Measurements from ENCODE around the gene GMDS.

The GMDS gene

DNA sequence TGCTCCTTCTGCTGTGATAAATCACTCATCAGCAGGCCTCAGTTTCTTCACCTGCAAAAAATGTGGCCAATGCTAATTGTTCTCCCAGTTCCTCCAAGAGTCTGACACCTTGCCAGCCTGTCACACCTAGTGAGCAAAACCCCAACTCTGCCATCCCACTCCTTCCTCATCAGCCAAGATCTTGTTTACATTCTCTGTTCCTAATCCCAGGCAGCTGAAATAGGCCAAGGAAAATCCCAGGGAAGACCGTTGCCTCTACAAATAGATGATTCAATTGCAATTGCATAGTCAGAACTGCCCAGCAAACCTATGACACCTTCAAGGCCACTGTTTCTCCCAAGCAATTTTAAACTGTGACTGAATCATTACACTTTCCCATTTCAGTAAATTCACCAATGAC, 78.7 kb downstream of the GMDS start:
- H3K4me1 ChIP-seq (ENCODE audit: insufficient read depth, low read length) = peaks cover 20% of the 10 kb centered on the region
- no peak overlapping the region for H3K27ac ChIP-seq (ENCODE audit: low read length)
- H3K36me3 ChIP-seq (ENCODE audit: insufficient read depth, low read depth, low read length) = no peaks in the 10 kb centered on the region
- H3K9ac ChIP-seq (ENCODE audit: low read depth, low read length) = no peak overlapping the region
- no peaks in the 10 kb centered on the region for H3K27me3 ChIP-seq (ENCODE audit: insufficient read depth, low read length)
- no peak overlapping the region for H3K4me3 ChIP-seq (ENCODE audit: low read length)
- H3K9me3 ChIP-seq (ENCODE audit: insufficient read depth, low read depth, low read length) = peaks cover 18% of the 10 kb centered on the region; the same call in 1 of the 2 replicates

GRCh38 chr6:2165286-2165685, 80.1 kb downstream of the GMDS start:
- H3K9ac ChIP-seq (ENCODE audit: low read depth, low read length) = no peak overlapping the region
- H3K4me1 ChIP-seq (ENCODE audit: insufficient read depth, low read length) = peaks cover 21% of the 10 kb centered on the region
- H3K36me3 ChIP-seq (ENCODE audit: insufficient read depth, low read depth, low read length) = no peaks in the 10 kb centered on the region
- H3K27ac ChIP-seq (ENCODE audit: low read length) = peak overlapping the region; percentile 14
- peaks cover 18% of the 10 kb centered on the region; the same call in 1 of the 2 replicates for H3K9me3 ChIP-seq (ENCODE audit: insufficient read depth, low read depth, low read length)
- no peaks in the 10 kb centered on the region for H3K27me3 ChIP-seq (ENCODE audit: insufficient read depth, low read length)
- no peak overlapping the region for H3K4me3 ChIP-seq (ENCODE audit: low read length)

- Histone ChIP-seq H3K9ac (ENCODE audit: low read depth, low read length) (no peak overlapping the region), H3K27ac (ENCODE audit: low read length) (peak overlapping the region; percentile 14), H3K4me1 (ENCODE audit: insufficient read depth, low read length) (peaks cover 21% of the 10 kb centered on the region), H3K4me3 (ENCODE audit: low read length) (no peak overlapping the region), H3K36me3 (ENCODE audit: insufficient read depth, low read depth, low read length) (no peaks in the 10 kb centered on the region), H3K27me3 (ENCODE audit: insufficient read depth, low read length) (no peaks in the 10 kb centered on the region), H3K9me3 (ENCODE audit: insufficient read depth, low read depth, low read length) (peaks cover 18% of the 10 kb centered on the region; the same call in 1 of the 2 replicates)
Measured at GRCh38 chr6:2164481-2164880, 80.9 kb downstream of the GMDS start.

DNA sequence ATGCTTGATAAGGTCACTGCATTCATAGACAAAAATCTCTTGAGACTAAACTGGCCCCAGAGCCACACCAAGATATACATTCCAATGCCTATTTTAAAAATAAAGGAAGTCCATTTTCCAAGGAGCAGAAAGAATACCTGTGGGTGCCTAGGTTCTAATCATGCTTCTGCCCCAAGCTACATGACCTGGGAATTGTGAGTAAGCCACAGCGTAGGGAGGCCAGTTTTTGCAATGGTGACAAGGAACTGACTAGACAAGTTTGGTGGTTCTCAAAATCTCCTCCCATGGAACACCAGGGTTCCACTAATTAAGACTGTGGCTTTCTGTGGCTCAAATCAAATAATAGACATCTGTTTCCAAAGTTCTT, 83.3 kb downstream of the GMDS start:
- Histone ChIP-seq H3K9me3 (ENCODE audit: insufficient read depth, low read depth, low read length) (peaks cover 18% of the 10 kb centered on the region; the same call in 1 of the 2 replicates), H3K4me3 (ENCODE audit: low read length) (no peak overlapping the region), H3K36me3 (ENCODE audit: insufficient read depth, low read depth, low read length) (no peaks in the 10 kb centered on the region), H3K27me3 (ENCODE audit: insufficient read depth, low read length) (no peaks in the 10 kb centered on the region), H3K4me1 (ENCODE audit: insufficient read depth, low read length) (peaks cover 21% of the 10 kb centered on the region), H3K27ac (ENCODE audit: low read length) (no peak overlapping the region), H3K9ac (ENCODE audit: low read depth, low read length) (no peak overlapping the region)

- Histone ChIP-seq H3K27ac (ENCODE audit: low read length) (no peak overlapping the region), H3K4me1 (ENCODE audit: insufficient read depth, low read length) (peaks cover 14% of the 10 kb centered on the region), H3K36me3 (ENCODE audit: insufficient read depth, low read depth, low read length) (no peaks in the 10 kb centered on the region), H3K4me3 (ENCODE audit: low read length) (no peak overlapping the region), H3K9me3 (ENCODE audit: insufficient read depth, low read depth, low read length) (no peaks in the 10 kb centered on the region), H3K9ac (ENCODE audit: low read depth, low read length) (no peak overlapping the region), H3K27me3 (ENCODE audit: insufficient read depth, low read length) (no peaks in the 10 kb centered on the region)
Measured at GRCh38 chr6:2158596-2159271, 86.7 kb downstream of the GMDS start.

DNA sequence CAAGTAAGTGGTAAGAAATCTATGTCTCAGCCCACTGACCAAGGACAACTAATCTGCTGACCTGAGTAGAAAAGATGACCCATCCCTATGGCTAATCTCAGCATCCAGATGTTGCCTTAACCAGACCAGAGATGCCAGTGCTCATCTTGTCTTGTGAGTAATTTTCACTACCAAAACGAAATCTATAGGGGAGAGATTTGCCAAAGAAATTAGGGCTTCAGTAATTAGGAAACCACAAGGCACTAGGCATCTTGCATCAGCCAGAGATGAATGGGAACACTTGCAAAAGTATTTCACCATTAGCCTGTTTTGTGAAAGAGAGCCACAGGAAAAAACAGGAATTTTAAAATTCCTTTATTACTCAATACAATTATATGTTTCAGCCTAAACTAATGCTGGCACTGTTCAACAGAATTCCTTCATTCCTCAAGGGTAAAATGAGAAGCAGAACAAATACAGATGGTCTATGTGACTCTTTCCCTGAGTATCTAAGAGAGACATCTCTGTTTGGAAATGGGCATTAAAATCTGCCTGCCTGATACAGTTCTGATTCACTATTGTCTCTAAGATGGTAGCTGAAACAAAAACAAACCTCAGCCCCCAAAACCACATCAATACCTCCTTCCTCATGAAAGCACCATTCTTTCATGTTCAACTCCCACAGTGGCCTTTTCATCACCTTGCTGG, 87.8 kb downstream of the GMDS start:
- Histone ChIP-seq H3K9me3 (ENCODE audit: insufficient read depth, low read depth, low read length) (no peaks in the 10 kb centered on the region), H3K27ac (ENCODE audit: low read length) (no peak overlapping the region), H3K36me3 (ENCODE audit: insufficient read depth, low read depth, low read length) (no peaks in the 10 kb centered on the region)

GRCh38 chr6:2155206-2155605, 90.2 kb downstream of the GMDS start:
- Histone ChIP-seq H3K27me3 (ENCODE audit: insufficient read depth, low read length) (no peaks in the 10 kb centered on the region), H3K4me1 (ENCODE audit: insufficient read depth, low read length) (peaks cover 9% of the 10 kb centered on the region), H3K9ac (ENCODE audit: low read depth, low read length) (no peak overlapping the region), H3K4me3 (ENCODE audit: low read length) (no peak overlapping the region), H3K27ac (ENCODE audit: low read length) (no peak overlapping the region), H3K36me3 (ENCODE audit: insufficient read depth, low read depth, low read length) (no peaks in the 10 kb centered on the region), H3K9me3 (ENCODE audit: insufficient read depth, low read depth, low read length) (no peaks in the 10 kb centered on the region)

More for the DNA sequence above, 87.8 kb downstream of the GMDS start:
- H3K9ac ChIP-seq (ENCODE audit: low read depth, low read length) = no peak overlapping the region
- H3K4me1 ChIP-seq (ENCODE audit: insufficient read depth, low read length) = peaks cover 14% of the 10 kb centered on the region
- no peak overlapping the region for H3K4me3 ChIP-seq (ENCODE audit: low read length)
- no peaks in the 10 kb centered on the region for H3K27me3 ChIP-seq (ENCODE audit: insufficient read depth, low read length)

DNA sequence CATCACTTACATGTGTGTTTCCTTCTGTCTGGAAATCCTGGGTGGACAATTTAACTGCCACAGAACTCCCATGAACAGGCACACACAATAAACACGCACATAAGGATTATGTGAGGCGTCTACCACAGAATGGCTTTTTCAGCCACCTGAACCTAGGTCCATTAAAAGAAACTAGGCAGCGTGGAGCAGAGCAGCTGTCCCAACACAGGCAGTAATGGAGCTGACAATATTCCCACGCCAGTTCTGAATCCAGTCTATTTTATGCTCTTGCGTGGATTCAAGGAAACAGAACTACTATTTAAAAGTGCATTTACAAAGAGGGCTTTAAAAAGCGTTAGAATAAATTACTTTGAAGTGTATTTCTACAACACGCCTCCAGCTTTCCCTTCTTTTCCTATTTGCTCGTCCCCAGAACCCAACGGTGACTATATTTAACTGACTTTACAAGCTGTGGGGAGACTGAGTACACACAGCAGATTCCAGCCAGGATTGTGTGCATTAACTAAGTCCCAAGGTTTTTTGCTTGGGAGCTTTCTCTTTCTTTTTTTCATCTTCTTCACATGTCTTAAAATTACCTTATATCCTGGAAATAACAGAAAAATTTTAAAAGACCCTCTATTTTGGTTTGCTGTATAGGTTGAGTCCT, 95.9 kb downstream of the GMDS start:
- H3K27me3 ChIP-seq (ENCODE audit: insufficient read depth, low read length) = no peaks in the 10 kb centered on the region
- H3K9me3 ChIP-seq (ENCODE audit: insufficient read depth, low read depth, low read length) = no peaks in the 10 kb centered on the region
- H3K9ac ChIP-seq (ENCODE audit: low read depth, low read length) = no peak overlapping the region
- no peaks in the 10 kb centered on the region for H3K36me3 ChIP-seq (ENCODE audit: insufficient read depth, low read depth, low read length)
- no peak overlapping the region for H3K27ac ChIP-seq (ENCODE audit: low read length)
- H3K4me1 ChIP-seq (ENCODE audit: insufficient read depth, low read length) = no peaks in the 10 kb centered on the region
- H3K4me3 ChIP-seq (ENCODE audit: low read length) = no peak overlapping the region

- H3K4me3 ChIP-seq (ENCODE audit: low read length) = no peak overlapping the region
- no peak overlapping the region for H3K27ac ChIP-seq (ENCODE audit: low read length)
- no peaks in the 10 kb centered on the region for H3K36me3 ChIP-seq (ENCODE audit: insufficient read depth, low read depth, low read length)
- H3K9me3 ChIP-seq (ENCODE audit: insufficient read depth, low read depth, low read length) = no peaks in the 10 kb centered on the region
- H3K4me1 ChIP-seq (ENCODE audit: insufficient read depth, low read length) = no peaks in the 10 kb centered on the region
- no peaks in the 10 kb centered on the region for H3K27me3 ChIP-seq (ENCODE audit: insufficient read depth, low read length)
- H3K9ac ChIP-seq (ENCODE audit: low read depth, low read length) = no peak overlapping the region
Measured at GRCh38 chr6:2148748-2149147, 96.7 kb downstream of the GMDS start.

DNA sequence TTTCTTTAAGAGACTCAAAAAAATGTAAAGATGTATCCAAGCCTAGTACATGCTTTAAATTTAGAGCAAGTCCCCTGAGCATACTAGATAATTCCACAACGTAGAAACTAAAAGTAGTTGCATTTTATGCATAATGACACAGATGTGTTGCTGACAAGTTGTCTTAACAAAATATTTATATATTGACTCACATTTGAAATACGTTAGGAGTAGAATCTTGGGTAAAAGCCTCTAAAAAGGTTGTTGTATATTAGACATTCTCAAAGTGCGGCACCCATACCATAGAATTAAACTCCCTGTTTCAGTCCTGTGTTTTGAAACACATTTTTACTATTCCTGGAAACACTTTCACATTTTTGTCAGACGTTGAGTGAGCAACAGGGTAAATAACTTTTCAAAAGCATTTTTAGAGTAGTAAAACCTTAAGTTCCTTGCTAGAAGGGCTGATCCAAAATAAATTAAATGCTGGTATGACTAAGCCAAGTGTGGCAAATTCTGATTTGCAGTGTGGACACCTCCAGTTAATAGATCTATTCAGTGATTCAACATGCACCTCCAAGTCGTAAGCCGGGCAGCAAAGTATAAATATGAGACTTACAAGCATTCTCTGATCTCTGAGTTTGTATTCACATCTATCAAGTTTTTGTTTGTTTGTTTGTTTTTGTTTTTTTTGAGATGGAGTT, 97.5 kb downstream of the GMDS start:
- H3K4me3 ChIP-seq (ENCODE audit: low read length) = no peak overlapping the region
- no peaks in the 10 kb centered on the region for H3K9me3 ChIP-seq (ENCODE audit: insufficient read depth, low read depth, low read length)
- no peaks in the 10 kb centered on the region for H3K27me3 ChIP-seq (ENCODE audit: insufficient read depth, low read length)
- H3K27ac ChIP-seq (ENCODE audit: low read length) = no peak overlapping the region
- H3K9ac ChIP-seq (ENCODE audit: low read depth, low read length) = no peak overlapping the region
- no peaks in the 10 kb centered on the region for H3K36me3 ChIP-seq (ENCODE audit: insufficient read depth, low read depth, low read length)
- no peaks in the 10 kb centered on the region for H3K4me1 ChIP-seq (ENCODE audit: insufficient read depth, low read length)

DNA sequence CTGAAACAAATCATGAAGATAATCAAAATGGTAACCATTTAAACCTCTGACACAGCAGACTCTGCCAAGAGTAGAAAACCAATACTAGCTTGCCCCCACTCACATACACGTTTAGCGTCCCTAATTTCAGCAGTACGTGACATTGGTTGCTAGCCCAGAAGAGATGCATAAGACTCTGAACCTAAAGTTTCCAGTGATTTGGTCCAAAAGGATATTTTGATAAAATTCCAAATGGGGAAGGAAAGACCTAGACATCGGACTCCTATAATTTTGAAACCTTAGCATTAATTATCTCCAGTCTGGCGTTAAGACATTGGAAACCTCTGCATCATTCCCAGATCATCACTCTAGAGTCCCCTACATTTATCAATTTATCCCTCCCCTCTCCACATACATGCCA, 98.1 kb downstream of the GMDS start:
- Histone ChIP-seq H3K27ac (ENCODE audit: low read length) (no peak overlapping the region), H3K9me3 (ENCODE audit: insufficient read depth, low read depth, low read length) (no peaks in the 10 kb centered on the region), H3K4me1 (ENCODE audit: insufficient read depth, low read length) (peaks cover under 1% of the 10 kb centered on the region; the same call in 1 of the 2 replicates), H3K9ac (ENCODE audit: low read depth, low read length) (no peak overlapping the region), H3K36me3 (ENCODE audit: insufficient read depth, low read depth, low read length) (no peaks in the 10 kb centered on the region), H3K27me3 (ENCODE audit: insufficient read depth, low read length) (no peaks in the 10 kb centered on the region), H3K4me3 (ENCODE audit: low read length) (no peak overlapping the region)

All from iPS-20b (cell line).